Measurements from ENCODE around the gene CAMK2G. TPM values are rescaled to one million over a fixed set of nuclear protein-coding genes. Genes with fewer than 3 reads are reported as not detected.
A peak's percentile ranks its signal among the peaks of the same experiment; 100 is the strongest.

Gene CAMK2G
- total RNA-seq, 2 donors from 2014 or later: 52.6 to 59.6 TPM

GRCh38 chr10:73871295-73872189 lies 2.8 kb downstream of the CAMK2G start:
- H3K4me1 Mint-ChIP-seq: peaks cover 70% of the 10 kb centered on the region
- H3K4me3 Mint-ChIP-seq: peak overlapping the region; percentile 90
- no peaks in the 10 kb centered on the region for H3K9me3 ChIP-seq (ENCODE audit: control insufficient read depth, low read length, poor library complexity, severe bottlenecking)
- ATAC-seq (no peak), DNase-seq (no peak)
- H3K27me3 Mint-ChIP-seq: no peaks in the 10 kb centered on the region
- peak overlapping the region; percentile 88 for H3K27ac Mint-ChIP-seq
- H3K36me3 Mint-ChIP-seq (ENCODE audit: low read depth): peaks cover 3% of the 10 kb centered on the region

GRCh38 chr10:73868655-73869195 lies 5.6 kb downstream of the CAMK2G start:
- H3K27me3 Mint-ChIP-seq: no peaks in the 10 kb centered on the region
- peaks cover 80% of the 10 kb centered on the region for H3K4me1 Mint-ChIP-seq
- peaks cover 3% of the 10 kb centered on the region for H3K36me3 Mint-ChIP-seq (ENCODE audit: low read depth)
- peak overlapping the region; percentile 67 for H3K27ac Mint-ChIP-seq
- ATAC-seq (no peak), DNase-seq (no peak)
- H3K4me3 Mint-ChIP-seq: no peak overlapping the region
- no peaks in the 10 kb centered on the region for H3K9me3 ChIP-seq (ENCODE audit: control insufficient read depth, low read length, poor library complexity, severe bottlenecking)

GRCh38 chr10:73867871-73868631 lies 6.3 kb downstream of the CAMK2G start:
- Mint-ChIP-seq H3K27me3 (no peaks in the 10 kb centered on the region), H3K36me3 (ENCODE audit: low read depth) (peaks cover 3% of the 10 kb centered on the region), H3K4me3 (no peak overlapping the region), H3K4me1 (peaks cover 78% of the 10 kb centered on the region), H3K27ac (peak overlapping the region; percentile 94)
- DNase-seq (no peak), ATAC-seq (no peak)
- no peaks in the 10 kb centered on the region for H3K9me3 ChIP-seq (ENCODE audit: control insufficient read depth, low read length, poor library complexity, severe bottlenecking)

- ATAC-seq: no peak
- no peaks in the 10 kb centered on the region for H3K9me3 ChIP-seq (ENCODE audit: control insufficient read depth, low read length, poor library complexity, severe bottlenecking)
- DNase-seq: no peak
- no peaks in the 10 kb centered on the region for H3K27me3 Mint-ChIP-seq
- H3K27ac Mint-ChIP-seq: peak overlapping the region; percentile 94
- H3K4me1 Mint-ChIP-seq: peaks cover 76% of the 10 kb centered on the region
- no peak overlapping the region for H3K4me3 Mint-ChIP-seq
- H3K36me3 Mint-ChIP-seq (ENCODE audit: low read depth): no peaks in the 10 kb centered on the region
Observed at GRCh38 chr10:73867126-73867807, 7.1 kb downstream of the CAMK2G start.

GRCh38 chr10:73866621-73867020 lies 7.7 kb downstream of the CAMK2G start:
- H3K4me1 Mint-ChIP-seq: peaks cover 71% of the 10 kb centered on the region
- H3K27ac Mint-ChIP-seq: peak overlapping the region; percentile 94
- no peaks in the 10 kb centered on the region for H3K27me3 Mint-ChIP-seq
- peak overlapping the region; percentile 91 for H3K4me3 Mint-ChIP-seq
- H3K36me3 Mint-ChIP-seq (ENCODE audit: low read depth): no peaks in the 10 kb centered on the region
- DNase-seq (no peak), ATAC-seq (no peak)
- H3K9me3 ChIP-seq (ENCODE audit: control insufficient read depth, low read length, poor library complexity, severe bottlenecking): no peaks in the 10 kb centered on the region

- DNase-seq: peak in 2 of 3 donors; percentile 42 to 44
- Mint-ChIP-seq H3K27ac (peak overlapping the region; percentile 94), H3K4me3 (peak overlapping the region; percentile 91), H3K4me1 (peaks cover 63% of the 10 kb centered on the region), H3K27me3 (no peaks in the 10 kb centered on the region), H3K36me3 (ENCODE audit: low read depth) (peaks cover under 1% of the 10 kb centered on the region)
- no peaks in the 10 kb centered on the region for H3K9me3 ChIP-seq (ENCODE audit: control insufficient read depth, low read length, poor library complexity, severe bottlenecking)
- ATAC-seq: peak; percentile 87
Observed at GRCh38 chr10:73865459-73866442, 8.6 kb downstream of the CAMK2G start.

- Mint-ChIP-seq H3K36me3 (ENCODE audit: low read depth) (peaks cover 2% of the 10 kb centered on the region), H3K27ac (peak overlapping the region; percentile 94), H3K4me3 (peak overlapping the region; percentile 91), H3K4me1 (peaks cover 61% of the 10 kb centered on the region), H3K27me3 (no peaks in the 10 kb centered on the region)
- no peaks in the 10 kb centered on the region for H3K9me3 ChIP-seq (ENCODE audit: control insufficient read depth, low read length, poor library complexity, severe bottlenecking)
- ATAC-seq (no peak), DNase-seq (no peak)
Observed at GRCh38 chr10:73865107-73865458, 9.3 kb downstream of the CAMK2G start.

GRCh38 chr10:73864229-73864628 lies 10.1 kb downstream of the CAMK2G start:
- Mint-ChIP-seq H3K27ac (peak overlapping the region; percentile 94), H3K36me3 (ENCODE audit: low read depth) (peaks cover 2% of the 10 kb centered on the region), H3K4me3 (peak overlapping the region; percentile 91), H3K4me1 (peaks cover 64% of the 10 kb centered on the region), H3K27me3 (no peaks in the 10 kb centered on the region)
- H3K9me3 ChIP-seq (ENCODE audit: control insufficient read depth, low read length, poor library complexity, severe bottlenecking): no peaks in the 10 kb centered on the region
- ATAC-seq (no peak), DNase-seq (no peak)

GRCh38 chr10:73863039-73863817 lies 11.1 kb downstream of the CAMK2G start:
- Mint-ChIP-seq H3K27ac (peak overlapping the region; percentile 94), H3K4me1 (peaks cover 60% of the 10 kb centered on the region), H3K4me3 (peak overlapping the region; percentile 91), H3K27me3 (no peaks in the 10 kb centered on the region), H3K36me3 (ENCODE audit: low read depth) (peaks cover 2% of the 10 kb centered on the region)
- no peak for DNase-seq
- no peak for ATAC-seq
- H3K9me3 ChIP-seq (ENCODE audit: control insufficient read depth, low read length, poor library complexity, severe bottlenecking): no peaks in the 10 kb centered on the region

- H3K4me3 Mint-ChIP-seq: no peak overlapping the region
- peak overlapping the region; percentile 94 for H3K27ac Mint-ChIP-seq
- H3K4me1 Mint-ChIP-seq: peaks cover 59% of the 10 kb centered on the region
- no peaks in the 10 kb centered on the region for H3K9me3 ChIP-seq (ENCODE audit: control insufficient read depth, low read length, poor library complexity, severe bottlenecking)
- no peaks in the 10 kb centered on the region for H3K27me3 Mint-ChIP-seq
- no peak for DNase-seq
- H3K36me3 Mint-ChIP-seq (ENCODE audit: low read depth): peaks cover 2% of the 10 kb centered on the region
- ATAC-seq: no peak
Observed at GRCh38 chr10:73862011-73862410, 12.3 kb downstream of the CAMK2G start.

GRCh38 chr10:73859784-73860491 lies 14.4 kb downstream of the CAMK2G start:
- ATAC-seq (no peak), DNase-seq (no peak)

More at GRCh38 chr10:73859784-73860491, 14.4 kb downstream of the CAMK2G start:
- Mint-ChIP-seq H3K36me3 (ENCODE audit: low read depth) (peaks cover 2% of the 10 kb centered on the region), H3K4me3 (peak overlapping the region; percentile 64), H3K27ac (peak overlapping the region; percentile 87), H3K4me1 (peaks cover 46% of the 10 kb centered on the region), H3K27me3 (no peaks in the 10 kb centered on the region)
- no peaks in the 10 kb centered on the region for H3K9me3 ChIP-seq (ENCODE audit: control insufficient read depth, low read length, poor library complexity, severe bottlenecking)

Measured in T-helper 17 cell (primary cell).